Measurements from ENCODE around the gene GDPD5.
"Not testable (repeated sequence)": the region's sequence is repeated elsewhere in the genome, so short reads cannot be mapped to it uniquely, and the experiment has no call there.

The GDPD5 gene

GRCh38 chr11:75424396-75424795 lies 101.3 kb downstream of the GDPD5 start:
- no peak for DNase-seq

- DNase-seq, result no peak
Observed at GRCh38 chr11:75423721-75424120, 102.0 kb downstream of the GDPD5 start.

- no peak for DNase-seq
Observed at GRCh38 chr11:75422248-75423231, 103.2 kb downstream of the GDPD5 start.

DNA sequence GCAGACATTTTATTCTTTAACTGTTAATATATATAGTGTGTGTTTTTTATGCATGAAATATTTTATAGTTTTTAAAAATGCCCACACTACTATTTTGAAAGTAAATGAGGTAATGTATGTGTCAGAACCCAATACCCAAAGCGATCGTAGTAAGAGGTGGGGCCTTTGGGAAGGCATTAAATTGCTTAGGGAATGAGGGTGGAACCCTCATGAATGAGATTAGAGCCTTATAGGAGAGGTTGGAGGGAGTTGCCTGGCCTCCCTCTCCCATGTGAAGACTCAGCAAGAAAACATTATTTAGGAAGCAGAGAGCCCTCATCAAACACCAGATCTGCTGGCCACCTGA lies 103.9 kb downstream of the GDPD5 start:
- no peak for DNase-seq

- no peak for DNase-seq
Observed at GRCh38 chr11:75421035-75421602, 104.6 kb downstream of the GDPD5 start.

DNA sequence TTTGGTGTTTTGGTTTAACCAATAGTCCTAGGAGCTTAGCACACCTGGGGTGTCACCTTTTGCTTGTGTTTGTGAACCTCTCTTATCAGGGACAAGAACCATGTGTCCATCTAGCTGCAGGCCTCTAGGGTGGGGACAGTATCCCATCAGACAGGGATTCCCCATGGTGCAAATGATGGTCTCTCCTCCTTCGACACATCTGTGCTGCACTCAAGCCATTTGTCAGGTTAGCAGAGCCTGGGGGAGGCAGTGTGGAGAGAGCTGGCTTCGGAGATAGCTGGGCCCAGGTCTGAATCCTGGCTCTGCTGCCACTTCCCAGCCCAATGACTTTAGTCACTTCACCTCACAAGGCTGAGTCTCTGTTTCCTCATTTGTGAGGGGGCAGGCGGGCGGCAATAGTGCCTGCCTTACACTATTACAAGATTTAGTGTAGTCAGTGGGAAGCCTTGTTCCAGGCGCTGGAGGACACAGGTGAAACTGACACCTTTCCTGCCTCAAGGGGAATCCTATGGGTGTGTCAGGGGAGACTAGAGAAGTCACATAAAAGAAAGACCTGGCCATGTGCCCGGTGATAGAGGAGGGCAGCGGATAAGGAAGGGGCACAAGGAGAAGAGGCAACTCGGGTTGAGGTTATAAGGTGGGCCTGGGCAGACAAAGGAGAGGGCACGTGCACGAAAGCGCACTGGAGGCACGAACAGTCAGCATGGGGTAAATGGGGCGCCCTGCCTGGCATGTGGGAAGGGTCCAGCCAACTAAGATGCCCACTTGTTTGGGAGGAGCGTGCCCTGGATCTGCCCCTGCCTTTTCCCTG lies 105.3 kb downstream of the GDPD5 start:
- DNase-seq, result no peak

GRCh38 chr11:75413864-75414263 lies 111.9 kb downstream of the GDPD5 start:
- DNase-seq, result no peak

DNA sequence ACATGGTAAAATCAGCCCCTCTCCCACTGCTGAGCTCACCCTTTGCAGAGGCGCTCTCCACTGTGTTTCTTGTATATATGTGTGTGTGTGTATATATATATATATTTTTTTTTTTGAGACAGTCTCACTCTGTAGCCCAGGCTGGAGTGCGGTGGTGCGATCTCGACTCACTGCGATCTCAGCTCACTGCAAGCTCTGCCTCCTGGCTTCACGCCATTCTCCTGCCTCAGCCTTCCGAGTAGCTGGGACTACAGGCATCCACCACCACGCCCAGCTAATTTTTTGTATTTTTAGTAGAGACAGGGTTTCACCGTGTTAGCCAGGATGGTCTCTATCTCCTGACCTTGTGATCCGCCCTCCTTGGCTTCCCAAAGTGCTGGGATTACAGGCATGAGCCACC lies 112.6 kb downstream of the GDPD5 start:
- DNase-seq, result not testable (repeated sequence)

GRCh38 chr11:75409971-75410370 lies 115.8 kb downstream of the GDPD5 start:
- not testable (repeated sequence) for DNase-seq

DNA sequence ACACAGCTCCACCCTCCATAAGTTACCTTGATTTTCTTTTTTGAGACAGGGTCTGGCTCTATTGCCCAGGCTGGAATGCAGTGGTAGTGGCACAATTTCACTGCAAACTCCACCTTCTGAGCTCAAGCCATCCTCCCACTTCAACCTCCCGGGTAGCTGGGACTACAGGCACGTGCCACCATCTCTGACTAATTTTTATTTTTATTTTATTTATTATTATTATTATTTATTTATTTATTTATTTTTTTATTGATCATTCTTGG lies 116.9 kb downstream of the GDPD5 start:
- DNase-seq, result no peak

DNA sequence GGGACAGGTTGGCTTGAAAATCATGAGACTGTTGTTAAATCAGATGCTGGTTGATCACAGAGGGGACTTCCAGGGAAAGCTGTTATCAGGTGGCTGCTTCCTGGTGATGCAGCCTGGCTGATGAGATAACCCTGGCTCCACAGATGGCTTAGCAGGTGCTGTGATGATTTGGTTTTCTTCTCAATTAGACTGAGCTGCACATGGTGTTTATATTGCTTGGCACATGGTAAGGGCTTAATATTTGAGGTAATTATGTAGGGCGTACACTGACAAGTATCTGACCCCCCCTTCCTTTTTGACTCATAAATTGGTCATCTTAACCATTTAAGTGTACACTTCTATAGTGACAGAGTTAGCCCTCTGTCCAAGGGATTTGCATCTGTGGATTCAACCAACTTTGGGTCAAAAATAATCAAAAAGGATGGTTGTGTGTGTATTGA lies 119.4 kb downstream of the GDPD5 start:
- no peak for DNase-seq

- no peak for DNase-seq
Observed at GRCh38 chr11:75403983-75404658, 121.6 kb downstream of the GDPD5 start.

DNA sequence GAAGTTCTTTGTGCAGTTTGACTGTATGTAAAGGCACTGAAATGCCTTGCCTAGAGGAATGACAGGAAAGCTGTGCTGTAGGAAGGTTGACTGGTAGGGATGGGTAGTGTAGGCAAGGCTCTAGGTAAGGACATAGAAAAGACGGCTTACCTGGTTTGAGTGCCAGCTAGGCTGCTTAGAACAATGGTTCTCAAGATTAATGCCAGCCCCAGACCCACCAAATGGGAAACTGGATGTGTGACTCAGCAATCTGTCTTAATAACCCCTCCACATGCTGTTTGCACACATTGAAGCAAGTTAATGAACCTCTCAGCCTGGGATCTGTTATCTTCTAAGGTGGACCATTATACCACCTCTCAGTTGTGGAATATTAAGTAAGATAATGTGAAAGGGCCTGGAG lies 122.7 kb downstream of the GDPD5 start:
- no peak for DNase-seq

DNA sequence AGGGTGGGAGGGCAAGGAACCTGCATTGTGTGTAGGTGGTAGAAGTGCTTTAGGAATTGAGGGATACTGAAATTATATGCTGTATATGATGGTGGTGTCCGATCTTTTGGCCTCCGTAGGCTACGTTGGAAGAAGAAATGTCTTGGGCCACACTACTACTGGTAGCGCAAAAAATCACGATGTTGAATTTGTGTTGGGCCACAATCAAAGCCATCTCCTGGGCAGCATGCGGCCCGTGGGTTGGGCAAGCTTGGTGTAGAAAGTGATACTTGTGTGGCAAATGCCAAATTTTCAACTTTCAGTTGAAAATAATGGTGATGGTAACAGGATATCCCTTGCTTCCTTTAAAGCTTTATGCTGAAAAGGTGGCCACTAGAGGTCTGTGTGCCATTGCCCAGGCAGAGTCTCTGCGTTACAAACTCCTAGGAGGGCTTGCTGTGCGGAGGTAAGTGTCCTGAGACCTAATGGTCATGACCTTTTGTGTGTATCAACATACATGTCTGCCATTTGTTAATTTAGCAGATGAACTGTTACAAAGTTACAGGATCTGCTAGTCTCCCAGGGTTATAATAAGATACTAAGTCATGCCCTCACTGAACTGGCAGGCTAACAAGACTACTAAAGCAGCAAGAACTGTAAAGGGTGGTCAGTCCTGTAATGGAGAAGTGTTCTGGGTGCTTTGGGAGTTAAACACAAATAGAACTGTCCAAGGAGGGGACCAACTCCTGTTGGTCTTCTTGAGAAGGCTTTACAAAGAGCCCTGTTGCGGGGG lies 123.6 kb downstream of the GDPD5 start:
- DNase-seq, result no peak

GRCh38 chr11:75400146-75400865 lies 125.4 kb downstream of the GDPD5 start:
- DNase-seq, result no peak

DNA sequence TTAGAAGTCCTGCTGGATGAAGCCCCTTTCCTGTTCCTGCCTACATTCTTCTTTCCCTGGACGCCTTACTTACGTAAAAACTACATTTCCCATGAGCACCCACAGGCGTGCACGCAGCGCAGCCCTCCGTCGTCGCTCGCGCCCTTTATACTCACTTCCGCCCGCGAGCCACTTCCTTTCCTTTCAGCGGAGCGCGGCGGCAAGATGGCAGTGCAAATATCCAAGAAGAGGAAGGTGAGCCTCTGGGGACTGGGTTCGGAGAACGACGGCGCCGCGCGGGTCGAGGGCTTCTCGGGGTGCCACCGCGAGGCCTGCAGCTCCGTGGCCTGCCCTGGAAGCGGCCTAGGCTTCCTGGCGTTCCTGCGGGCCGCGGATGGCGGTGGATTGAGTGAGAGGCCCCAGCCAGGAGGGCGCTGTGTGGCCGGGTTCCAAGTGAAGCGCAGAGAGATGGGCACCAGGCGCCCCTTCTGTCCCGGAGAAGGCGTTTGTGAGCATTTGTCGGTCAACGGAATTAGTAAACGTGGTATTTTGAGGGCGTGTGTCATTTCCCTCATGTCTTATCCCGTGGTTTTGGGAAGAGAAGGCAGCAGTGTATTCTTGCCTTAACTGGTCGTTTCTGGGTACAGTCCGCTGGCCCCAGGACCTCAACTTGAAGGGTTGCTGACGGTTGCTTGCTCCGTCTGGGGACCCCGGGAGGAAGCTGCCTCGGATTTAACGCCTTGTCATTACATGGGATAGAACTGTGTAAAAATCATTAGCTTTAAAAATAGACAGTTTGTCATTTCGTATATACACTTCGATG lies 126.2 kb downstream of the GDPD5 start, which contains the start of gene RPS3:
Gene RPS3, plus strand, starts transcription at position 175 of the 802 bp plus-strand sequence. Its CDS starts 30 bp downstream, at position 205.
- DNase-seq, result peak; percentile 88

DNA sequence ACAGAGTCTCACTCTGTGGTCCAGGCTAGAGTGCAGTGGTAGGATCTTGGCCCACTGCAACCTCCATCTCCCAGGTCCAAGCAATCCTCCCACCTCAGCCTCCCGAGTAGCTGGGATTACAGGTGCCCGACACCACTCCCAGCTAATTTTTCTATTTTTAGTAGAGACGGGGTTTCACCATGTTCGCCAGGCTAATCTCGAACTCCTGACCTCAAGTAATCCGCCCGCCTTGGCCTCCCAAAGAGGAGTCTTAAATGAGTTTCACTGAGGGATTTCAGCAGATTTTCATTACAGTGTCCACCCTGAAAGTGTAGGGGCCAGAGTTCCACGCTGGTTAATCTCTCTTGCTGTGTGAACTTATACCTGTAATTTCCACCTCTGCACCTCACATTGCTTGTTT lies 126.8 kb downstream of the GDPD5 start:
- DNase-seq, result no peak

GRCh38 chr11:75394085-75394840 lies 131.5 kb downstream of the GDPD5 start:
- DNase-seq, result no peak

GRCh38 chr11:75389925-75390324 lies 135.8 kb downstream of the GDPD5 start:
- no peak for DNase-seq

- DNase-seq, result no peak
Observed at GRCh38 chr11:75389276-75389605, 136.5 kb downstream of the GDPD5 start.

Data from CD4-positive, alpha-beta T cell treated with Interleukin-17A for 4 hours (primary cell).